Measurements from ENCODE around the gene CNTNAP5. TPM values are rescaled to one million over a fixed set of nuclear protein-coding genes. Genes with fewer than 3 reads are reported as not detected.

Gene CNTNAP5
- total and polyA plus RNA-seq, 4 donors: not detected

DNA sequence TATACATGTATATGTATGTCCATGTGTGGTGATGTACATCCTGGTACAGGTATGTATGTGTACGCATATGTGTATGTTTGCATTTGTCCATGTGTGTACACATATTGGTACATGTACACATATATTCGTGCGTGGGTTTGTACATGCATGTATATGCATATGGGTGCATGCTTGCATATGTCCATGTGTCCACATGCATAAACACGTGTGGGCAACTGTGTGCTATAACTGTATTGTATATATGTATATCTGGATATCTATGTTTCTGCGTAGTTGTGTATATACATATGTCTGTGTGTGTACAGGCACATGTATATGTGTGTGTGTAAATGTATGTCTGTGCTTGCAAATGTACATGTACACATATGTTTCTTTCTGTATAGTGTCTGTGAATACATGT, 858.5 kb downstream of the CNTNAP5 start:
- no peaks in the 10 kb centered on the region for H3K36me3 ChIP-seq (ENCODE audit: control insufficient read depth in 4 of 4, insufficient read depth in 3 of 4, low read depth in 1 of 4, low read length in 3 of 4)
- no peak for DNase-seq (ENCODE audit: low spot score)
- no peak overlapping the region for H3K27ac ChIP-seq (ENCODE audit: low read depth in 1 of 2, low read length in 2 of 2)
- TF ChIP-seq, protein P1, sequence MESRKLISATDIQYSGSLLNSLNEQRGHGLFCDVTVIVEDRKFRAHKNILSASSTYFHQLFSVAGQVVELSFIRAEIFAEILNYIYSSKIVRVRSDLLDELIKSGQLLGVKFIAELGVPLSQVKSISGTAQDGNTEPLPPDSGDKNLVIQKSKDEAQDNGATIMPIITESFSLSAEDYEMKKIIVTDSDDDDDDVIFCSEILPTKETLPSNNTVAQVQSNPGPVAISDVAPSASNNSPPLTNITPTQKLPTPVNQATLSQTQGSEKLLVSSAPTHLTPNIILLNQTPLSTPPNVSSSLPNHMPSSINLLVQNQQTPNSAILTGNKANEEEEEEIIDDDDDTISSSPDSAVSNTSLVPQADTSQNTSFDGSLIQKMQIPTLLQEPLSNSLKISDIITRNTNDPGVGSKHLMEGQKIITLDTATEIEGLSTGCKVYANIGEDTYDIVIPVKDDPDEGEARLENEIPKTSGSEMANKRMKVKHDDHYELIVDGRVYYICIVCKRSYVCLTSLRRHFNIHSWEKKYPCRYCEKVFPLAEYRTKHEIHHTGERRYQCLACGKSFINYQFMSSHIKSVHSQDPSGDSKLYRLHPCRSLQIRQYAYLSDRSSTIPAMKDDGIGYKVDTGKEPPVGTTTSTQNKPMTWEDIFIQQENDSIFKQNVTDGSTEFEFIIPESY (IDR thresholded peaks at IDR 0.05): no peak
- TF ChIP-seq JUND (IDR thresholded peaks at IDR 0.05): no peak
- TF ChIP-seq GABPA (IDR thresholded peaks at IDR 0.05 in 1 of 2, conservative IDR thresholded peaks at IDR 0.05 in 1 of 2): no peak
- TF ChIP-seq ATF3 (IDR thresholded peaks at IDR 0.05): no peak
- TF ChIP-seq, protein P2, sequence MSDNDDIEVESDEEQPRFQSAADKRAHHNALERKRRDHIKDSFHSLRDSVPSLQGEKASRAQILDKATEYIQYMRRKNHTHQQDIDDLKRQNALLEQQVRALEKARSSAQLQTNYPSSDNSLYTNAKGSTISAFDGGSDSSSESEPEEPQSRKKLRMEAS (IDR thresholded peaks at IDR 0.05): no peak
- no peak for TF ChIP-seq FOXA2 (IDR thresholded peaks at IDR 0.05)
- TF ChIP-seq NR2F2 (IDR thresholded peaks at IDR 0.05): no peak
- no peak for TF ChIP-seq TAF1 (conservative IDR thresholded peaks at IDR 0.05)
- TF ChIP-seq, protein P3, sequence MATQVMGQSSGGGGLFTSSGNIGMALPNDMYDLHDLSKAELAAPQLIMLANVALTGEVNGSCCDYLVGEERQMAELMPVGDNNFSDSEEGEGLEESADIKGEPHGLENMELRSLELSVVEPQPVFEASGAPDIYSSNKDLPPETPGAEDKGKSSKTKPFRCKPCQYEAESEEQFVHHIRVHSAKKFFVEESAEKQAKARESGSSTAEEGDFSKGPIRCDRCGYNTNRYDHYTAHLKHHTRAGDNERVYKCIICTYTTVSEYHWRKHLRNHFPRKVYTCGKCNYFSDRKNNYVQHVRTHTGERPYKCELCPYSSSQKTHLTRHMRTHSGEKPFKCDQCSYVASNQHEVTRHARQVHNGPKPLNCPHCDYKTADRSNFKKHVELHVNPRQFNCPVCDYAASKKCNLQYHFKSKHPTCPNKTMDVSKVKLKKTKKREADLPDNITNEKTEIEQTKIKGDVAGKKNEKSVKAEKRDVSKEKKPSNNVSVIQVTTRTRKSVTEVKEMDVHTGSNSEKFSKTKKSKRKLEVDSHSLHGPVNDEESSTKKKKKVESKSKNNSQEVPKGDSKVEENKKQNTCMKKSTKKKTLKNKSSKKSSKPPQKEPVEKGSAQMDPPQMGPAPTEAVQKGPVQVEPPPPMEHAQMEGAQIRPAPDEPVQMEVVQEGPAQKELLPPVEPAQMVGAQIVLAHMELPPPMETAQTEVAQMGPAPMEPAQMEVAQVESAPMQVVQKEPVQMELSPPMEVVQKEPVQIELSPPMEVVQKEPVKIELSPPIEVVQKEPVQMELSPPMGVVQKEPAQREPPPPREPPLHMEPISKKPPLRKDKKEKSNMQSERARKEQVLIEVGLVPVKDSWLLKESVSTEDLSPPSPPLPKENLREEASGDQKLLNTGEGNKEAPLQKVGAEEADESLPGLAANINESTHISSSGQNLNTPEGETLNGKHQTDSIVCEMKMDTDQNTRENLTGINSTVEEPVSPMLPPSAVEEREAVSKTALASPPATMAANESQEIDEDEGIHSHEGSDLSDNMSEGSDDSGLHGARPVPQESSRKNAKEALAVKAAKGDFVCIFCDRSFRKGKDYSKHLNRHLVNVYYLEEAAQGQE (IDR thresholded peaks at IDR 0.05): no peak
- H3K9me3 ChIP-seq (ENCODE audit: control insufficient read depth in 4 of 4, low read length in 3 of 4): no peaks in the 10 kb centered on the region
- no peak overlapping the region for H3K4me3 ChIP-seq (ENCODE audit: low read depth in 1 of 3, low read length in 3 of 3)
- peaks cover 0 to 4% (median 1%) of the 10 kb centered on the region in 4 donors for H3K4me1 ChIP-seq (ENCODE audit: control insufficient read depth in 4 of 4, insufficient read depth in 4 of 4, low read length in 3 of 4)
- H3K9ac ChIP-seq (ENCODE audit: low read depth in 1 of 2, low read length in 2 of 2): no peak overlapping the region
- 84% methylated on average over 5 of the region's 5 CpGs for WGBS
- H3K27me3 ChIP-seq (ENCODE audit: control insufficient read depth in 4 of 4, insufficient read depth in 4 of 4, low read length in 3 of 4): no peaks in the 10 kb centered on the region

DNA sequence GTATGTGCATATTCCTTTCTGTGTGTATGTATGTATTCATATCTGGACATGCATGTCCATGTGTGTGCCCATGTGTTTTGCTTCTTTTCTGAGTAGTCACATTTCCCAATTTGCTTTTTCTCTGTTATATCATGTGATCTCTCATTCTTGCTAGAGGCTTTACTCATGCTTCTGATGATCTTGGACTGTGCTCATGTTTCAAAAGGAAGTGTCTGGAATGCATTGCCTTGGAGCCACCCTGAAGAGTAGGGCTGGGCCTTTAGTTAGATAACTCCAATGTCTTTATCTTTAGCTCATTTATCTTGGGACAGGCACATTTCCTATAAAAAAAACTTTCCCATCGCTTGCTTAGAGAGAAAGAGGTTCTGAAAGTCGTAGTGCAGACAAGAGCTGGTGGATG, 859.2 kb downstream of the CNTNAP5 start:
- no peak overlapping the region for H3K27ac ChIP-seq (ENCODE audit: low read depth in 1 of 2, low read length in 2 of 2)
- H3K9me3 ChIP-seq (ENCODE audit: control insufficient read depth in 4 of 4, low read length in 3 of 4): no peaks in the 10 kb centered on the region
- no peaks in the 10 kb centered on the region for H3K36me3 ChIP-seq (ENCODE audit: control insufficient read depth in 4 of 4, insufficient read depth in 3 of 4, low read depth in 1 of 4, low read length in 3 of 4)
- H3K4me1 ChIP-seq (ENCODE audit: control insufficient read depth in 4 of 4, insufficient read depth in 4 of 4, low read length in 3 of 4): peaks cover 0 to 4% (median 1%) of the 10 kb centered on the region in 4 donors
- H3K4me3 ChIP-seq (ENCODE audit: low read depth in 1 of 3, low read length in 3 of 3): no peak overlapping the region
- H3K9ac ChIP-seq (ENCODE audit: low read depth in 1 of 2, low read length in 2 of 2): no peak overlapping the region
- no peak for DNase-seq (ENCODE audit: low spot score)
- H3K27me3 ChIP-seq (ENCODE audit: control insufficient read depth in 4 of 4, insufficient read depth in 4 of 4, low read length in 3 of 4): no peaks in the 10 kb centered on the region
- no peak for TF ChIP-seq HNF4G (IDR thresholded peaks at IDR 0.05)
- TF ChIP-seq ATF3 (IDR thresholded peaks at IDR 0.05): no peak
- no peak for TF ChIP-seq EGR1 (IDR thresholded peaks at IDR 0.05; ENCODE audit: low read depth in 2 of 2)
- TF ChIP-seq JUND (IDR thresholded peaks at IDR 0.05): no peak
- no peak for TF ChIP-seq GABPA (IDR thresholded peaks at IDR 0.05 in 1 of 2, conservative IDR thresholded peaks at IDR 0.05 in 1 of 2)
- TF ChIP-seq, protein P4, sequence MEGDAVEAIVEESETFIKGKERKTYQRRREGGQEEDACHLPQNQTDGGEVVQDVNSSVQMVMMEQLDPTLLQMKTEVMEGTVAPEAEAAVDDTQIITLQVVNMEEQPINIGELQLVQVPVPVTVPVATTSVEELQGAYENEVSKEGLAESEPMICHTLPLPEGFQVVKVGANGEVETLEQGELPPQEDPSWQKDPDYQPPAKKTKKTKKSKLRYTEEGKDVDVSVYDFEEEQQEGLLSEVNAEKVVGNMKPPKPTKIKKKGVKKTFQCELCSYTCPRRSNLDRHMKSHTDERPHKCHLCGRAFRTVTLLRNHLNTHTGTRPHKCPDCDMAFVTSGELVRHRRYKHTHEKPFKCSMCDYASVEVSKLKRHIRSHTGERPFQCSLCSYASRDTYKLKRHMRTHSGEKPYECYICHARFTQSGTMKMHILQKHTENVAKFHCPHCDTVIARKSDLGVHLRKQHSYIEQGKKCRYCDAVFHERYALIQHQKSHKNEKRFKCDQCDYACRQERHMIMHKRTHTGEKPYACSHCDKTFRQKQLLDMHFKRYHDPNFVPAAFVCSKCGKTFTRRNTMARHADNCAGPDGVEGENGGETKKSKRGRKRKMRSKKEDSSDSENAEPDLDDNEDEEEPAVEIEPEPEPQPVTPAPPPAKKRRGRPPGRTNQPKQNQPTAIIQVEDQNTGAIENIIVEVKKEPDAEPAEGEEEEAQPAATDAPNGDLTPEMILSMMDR (IDR thresholded peaks at IDR 0.05; ENCODE audit: low read depth, low read length, missing input control): no peak
- no peak for TF ChIP-seq YY1 (IDR thresholded peaks at IDR 0.05)
- TF ChIP-seq, protein P2 (IDR thresholded peaks at IDR 0.05): no peak
- TF ChIP-seq, protein P1 (IDR thresholded peaks at IDR 0.05): no peak
- TF ChIP-seq FOXA1 (IDR thresholded peaks at IDR 0.05): no peak
- no peak for TF ChIP-seq FOXA2 (IDR thresholded peaks at IDR 0.05)
- no peak for TF ChIP-seq TAF1 (conservative IDR thresholded peaks at IDR 0.05)
- TF ChIP-seq NR2F2 (IDR thresholded peaks at IDR 0.05): no peak
- no peak for TF ChIP-seq RAD21 (IDR thresholded peaks at IDR 0.05)
- TF ChIP-seq, protein P3 (IDR thresholded peaks at IDR 0.05): no peak
- no peak for TF ChIP-seq HNF4A (conservative IDR thresholded peaks at IDR 0.05)
- no peak for TF ChIP-seq SP1 (IDR thresholded peaks at IDR 0.05)
- 67% methylated on average over 2 of the region's 2 CpGs for WGBS
